DOHH2 (cell line): ENCODE measurements around the gene CARM1.

Experiments used
- H3F3A ChIP-seq: fragments of 200-600 bp; sonication (generic), shearing (Covaris generic); 2 replicates; pipeline ENCODE4 v1.6.0; 2016; ENCODE audit warnings: antibody characterized with exemption, mild to moderate bottlenecking; ENCODE audit not compliant: control insufficient read depth, insufficient read depth
- H3K27ac ChIP-seq: fragments of 200-600 bp; sonication (generic); 2 replicates; pipeline ENCODE4 v1.5.1; 2014; ENCODE audit warnings: low read depth, mild to moderate bottlenecking, low read length, moderate library complexity
- H3K27me3 ChIP-seq: fragments of 200-600 bp; sonication (generic); 2 replicates; pipeline ENCODE4 v1.6.1; 2014; ENCODE audit warnings: mild to moderate bottlenecking, low read length, mixed read lengths; ENCODE audit not compliant: control insufficient read depth
- H3K36me3 ChIP-seq: fragments of 200-600 bp; sonication (generic); 2 replicates; pipeline ENCODE4 v1.6.1; 2014; ENCODE audit warnings: mild to moderate bottlenecking, low read length, moderate library complexity, mixed read lengths; ENCODE audit not compliant: control insufficient read depth
- H3K4me1 ChIP-seq: fragments of 200-600 bp; sonication (generic); 2 replicates; pipeline ENCODE4 v1.6.1; 2014; ENCODE audit warnings: mild to moderate bottlenecking, low read length, mixed read lengths; ENCODE audit not compliant: control insufficient read depth
- H3K4me2 ChIP-seq: fragments of 200-600 bp; sonication (generic); 2 replicates; pipeline ENCODE4 v1.6.0; 2014; ENCODE audit warnings: mild to moderate bottlenecking, low read length, moderate library complexity
- H3K4me3 ChIP-seq: fragments of 200-600 bp; sonication (generic); 2 replicates; pipeline ENCODE4 v1.5.1; 2014; ENCODE audit warnings: mild to moderate bottlenecking, low read length, mixed read lengths
- H3K79me2 ChIP-seq: fragments of 200-600 bp; sonication (generic); 2 replicates; pipeline ENCODE4 v1.6.1; 2014; ENCODE audit warnings: mild to moderate bottlenecking, low read length, mixed read lengths; ENCODE audit not compliant: control insufficient read depth
- H3K9me2 ChIP-seq: fragments of 200-600 bp; sonication (generic); replicated peaks from 2 replicates; pipeline ENCODE4 v1.6.1; 2014; ENCODE audit warnings: mild to moderate bottlenecking, low read length, mixed read lengths; ENCODE audit not compliant: control insufficient read depth
- H3K9me3 ChIP-seq: fragments of 200-600 bp; sonication (generic); 2 replicates; pipeline ENCODE4 v1.6.1; 2014; ENCODE audit warnings: antibody characterized with exemption, low read length, mixed read lengths; ENCODE audit not compliant: control insufficient read depth, insufficient read depth
- H4K20me1 ChIP-seq: fragments of 200-600 bp; sonication (generic); 2 replicates; pipeline ENCODE4 v1.6.0; 2014; ENCODE audit warnings: low read depth, mild to moderate bottlenecking, antibody characterized with exemption, low read length, moderate library complexity; ENCODE audit not compliant: control insufficient read depth, insufficient read depth
- EZH2phosphoT487 ChIP-seq: fragments of 200-600 bp; sonication (generic); IDR thresholded peaks from 2 replicates; pipeline ENCODE4 v1.6.1; 2017; ENCODE audit warnings: borderline replicate concordance, mild to moderate bottlenecking, antibody characterized with exemption, low read length, moderate library complexity, mixed read lengths
- TF ChIP-seq, protein P1 (sequence below): fragments of 200-600 bp; sonication (generic); IDR thresholded peaks from one replicate; pipeline ENCODE4 v1.5.1; 2014; ENCODE audit warnings: antibody characterized with exemption, mild to moderate bottlenecking, low read depth, low read length; ENCODE audit not compliant: poor library complexity, severe bottlenecking

The CARM1 gene

DNA sequence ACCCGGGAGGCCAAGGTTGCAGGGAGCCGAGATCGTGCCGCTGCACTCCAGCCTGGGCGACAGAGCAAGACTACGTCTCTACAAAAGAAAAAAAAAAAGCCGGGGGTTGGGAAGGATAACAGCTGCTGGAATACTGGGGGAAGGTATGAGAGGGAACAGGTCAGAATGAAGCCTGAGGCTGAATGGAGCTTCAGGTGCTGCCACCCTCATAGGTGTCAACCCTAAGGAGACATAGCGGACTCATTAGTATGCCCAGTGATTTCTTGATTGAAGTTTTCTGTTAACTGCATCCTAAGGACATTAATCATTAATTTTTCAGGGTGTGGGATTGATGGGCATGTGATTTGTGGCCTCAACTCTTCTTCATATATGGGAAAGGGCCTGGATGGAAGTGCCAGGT lies 95.5 kb downstream of the CARM1 start:
- H3K4me1 ChIP-seq: peaks cover 89% of the 10 kb centered on the region
- peak overlapping the region; percentile 70 for H3K4me3 ChIP-seq
- H3K4me2 ChIP-seq: peak overlapping the region; percentile 81
- no peaks in the 10 kb centered on the region for H3K9me2 ChIP-seq
- peaks cover 99% of the 10 kb centered on the region for H3K79me2 ChIP-seq
- H3K9me3 ChIP-seq: no peaks in the 10 kb centered on the region
- H3K36me3 ChIP-seq: peaks cover 66% of the 10 kb centered on the region
- peaks cover 48% of the 10 kb centered on the region for H3F3A ChIP-seq
- TF ChIP-seq EZH2phosphoT487: no peak
- TF ChIP-seq, protein P1, sequence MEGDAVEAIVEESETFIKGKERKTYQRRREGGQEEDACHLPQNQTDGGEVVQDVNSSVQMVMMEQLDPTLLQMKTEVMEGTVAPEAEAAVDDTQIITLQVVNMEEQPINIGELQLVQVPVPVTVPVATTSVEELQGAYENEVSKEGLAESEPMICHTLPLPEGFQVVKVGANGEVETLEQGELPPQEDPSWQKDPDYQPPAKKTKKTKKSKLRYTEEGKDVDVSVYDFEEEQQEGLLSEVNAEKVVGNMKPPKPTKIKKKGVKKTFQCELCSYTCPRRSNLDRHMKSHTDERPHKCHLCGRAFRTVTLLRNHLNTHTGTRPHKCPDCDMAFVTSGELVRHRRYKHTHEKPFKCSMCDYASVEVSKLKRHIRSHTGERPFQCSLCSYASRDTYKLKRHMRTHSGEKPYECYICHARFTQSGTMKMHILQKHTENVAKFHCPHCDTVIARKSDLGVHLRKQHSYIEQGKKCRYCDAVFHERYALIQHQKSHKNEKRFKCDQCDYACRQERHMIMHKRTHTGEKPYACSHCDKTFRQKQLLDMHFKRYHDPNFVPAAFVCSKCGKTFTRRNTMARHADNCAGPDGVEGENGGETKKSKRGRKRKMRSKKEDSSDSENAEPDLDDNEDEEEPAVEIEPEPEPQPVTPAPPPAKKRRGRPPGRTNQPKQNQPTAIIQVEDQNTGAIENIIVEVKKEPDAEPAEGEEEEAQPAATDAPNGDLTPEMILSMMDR: no peak
- H4K20me1 ChIP-seq: no peaks in the 10 kb centered on the region
- peak overlapping the region; percentile 98 for H3K27ac ChIP-seq
- no peaks in the 10 kb centered on the region for H3K27me3 ChIP-seq

DNA sequence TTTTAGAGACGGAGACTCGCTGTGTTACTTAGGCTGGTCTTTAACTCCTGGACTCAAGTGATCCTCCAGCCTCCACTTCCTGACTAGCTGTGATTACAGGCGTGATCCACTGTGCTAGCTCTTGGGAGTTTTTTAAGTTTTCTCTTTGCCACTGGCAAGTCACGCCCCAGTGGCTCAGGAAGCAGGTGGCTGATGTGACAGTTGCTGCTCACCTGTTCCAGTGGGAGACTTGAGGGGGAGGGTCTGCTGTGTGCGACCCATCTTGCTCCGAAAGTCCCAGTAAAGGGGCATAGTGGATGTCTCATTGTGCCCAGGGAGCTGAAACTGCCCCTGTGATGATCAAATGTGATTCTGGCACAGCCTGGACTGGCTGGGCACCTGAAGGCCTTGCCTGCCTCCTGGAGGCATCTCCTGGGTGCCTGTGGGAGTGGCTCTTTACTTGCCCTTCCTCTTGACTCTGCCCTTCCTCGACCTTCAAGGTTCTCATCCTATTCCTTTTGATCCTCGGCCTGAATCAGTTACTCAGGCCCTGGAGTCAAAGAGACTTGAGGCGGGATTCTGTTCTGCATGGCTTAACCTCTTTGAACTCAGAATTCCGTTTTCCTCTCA lies 97.3 kb downstream of the CARM1 start:
- Histone ChIP-seq H4K20me1 (no peaks in the 10 kb centered on the region), H3K27ac (peak overlapping the region; percentile 98), H3F3A (peaks cover 46% of the 10 kb centered on the region), H3K27me3 (no peaks in the 10 kb centered on the region), H3K36me3 (peaks cover 59% of the 10 kb centered on the region), H3K4me2 (peak overlapping the region; percentile 81), H3K4me1 (peaks cover 96% of the 10 kb centered on the region), H3K79me2 (peaks cover 98% of the 10 kb centered on the region), H3K9me2 (no peaks in the 10 kb centered on the region), H3K9me3 (no peaks in the 10 kb centered on the region), H3K4me3 (peak overlapping the region; percentile 64)
- TF ChIP-seq, protein P1: no peak
- TF ChIP-seq EZH2phosphoT487: no peak

DNA sequence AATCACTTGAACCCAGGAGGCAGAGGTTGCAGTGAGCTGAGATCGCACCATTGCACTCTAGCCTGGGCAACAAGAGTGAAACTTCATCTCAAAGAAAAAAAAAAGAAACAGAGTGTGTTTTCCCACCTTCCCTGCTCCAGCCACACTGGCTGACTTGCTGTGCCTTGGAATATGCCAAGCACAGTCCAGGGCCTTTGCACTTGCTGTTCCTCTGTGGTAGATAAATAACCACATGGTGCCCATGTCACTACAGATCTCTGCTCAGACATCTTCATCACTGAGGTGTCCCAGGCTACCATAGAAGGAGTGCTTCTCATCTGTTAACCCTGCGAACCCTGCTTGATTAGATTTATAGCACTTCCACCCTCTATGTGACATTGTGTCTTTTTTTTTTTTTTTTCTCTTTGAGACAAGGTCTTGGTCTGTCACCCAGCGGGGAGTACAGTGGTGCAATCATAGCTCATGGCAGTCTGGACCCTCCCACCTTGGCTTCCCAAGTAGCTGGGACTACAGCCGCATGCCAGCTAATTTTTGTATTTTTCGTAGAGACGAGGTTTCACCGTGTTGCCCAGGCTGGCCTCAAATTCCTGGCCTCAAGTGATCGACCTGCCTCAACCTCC lies 99.9 kb downstream of the CARM1 start:
- Histone ChIP-seq H4K20me1 (peaks cover 7% of the 10 kb centered on the region; the same call in 1 of the 2 replicates), H3F3A (peaks cover 41% of the 10 kb centered on the region), H3K36me3 (peaks cover 58% of the 10 kb centered on the region), H3K4me1 (peaks cover 95% of the 10 kb centered on the region), H3K27me3 (no peaks in the 10 kb centered on the region), H3K4me3 (peak overlapping the region; percentile 26), H3K4me2 (peak overlapping the region; percentile 81), H3K9me3 (no peaks in the 10 kb centered on the region), H3K9me2 (no peaks in the 10 kb centered on the region), H3K27ac (peak overlapping the region; percentile 98), H3K79me2 (peaks cover 97% of the 10 kb centered on the region)
- TF ChIP-seq, protein P1: no peak
- TF ChIP-seq EZH2phosphoT487: no peak
